Calu3 (cell line): ENCODE measurements around the gene WHAMM. TPM values are rescaled to one million over a fixed set of nuclear protein-coding genes. Genes with fewer than 3 reads are reported as not detected.

Experiments used
- BruUV-seq: library from RNA; stranded (reverse); fragments of 400-500 nt; replicated peaks from 2 replicates; lab custom pipeline; 2021; lab: Mats Ljungman, UMichigan
- CTCF ChIA-PET: fragments of 300-600 bp; sonication (Branson Sonifier 250); formaldehyde crosslinking; loops from one replicate; lab custom pipeline; 2022; ENCODE audit warnings: antibody characterized with exemption; lab: Charles Lee
- DNase-seq: peaks from one replicate; pipeline ENCODE4 v3.0.0; 2022
- H3K27ac Mint-ChIP-seq: one replicate; pipeline ENCODE4 v1.8.0; 2022; ENCODE audit warnings: mixed read lengths; ENCODE audit not compliant: unreplicated experiment
- H3K27me3 Mint-ChIP-seq: one replicate; pipeline ENCODE4 v1.8.0; 2022; ENCODE audit warnings: mixed read lengths; ENCODE audit not compliant: unreplicated experiment
- H3K36me3 Mint-ChIP-seq: one replicate; pipeline ENCODE4 v1.8.0; 2022; ENCODE audit warnings: mild to moderate bottlenecking, moderate library complexity, mixed read lengths; ENCODE audit not compliant: insufficient read depth, unreplicated experiment
- H3K4me1 Mint-ChIP-seq: one replicate; pipeline ENCODE4 v1.8.0; 2022; ENCODE audit warnings: mild to moderate bottlenecking, low read depth, mixed read lengths; ENCODE audit not compliant: unreplicated experiment
- H3K4me3 Mint-ChIP-seq: one replicate; pipeline ENCODE4 v1.8.0; 2022; ENCODE audit warnings: mild to moderate bottlenecking, low read depth, moderate library complexity, mixed read lengths; ENCODE audit not compliant: unreplicated experiment
- H3K9me3 Mint-ChIP-seq: one replicate; pipeline ENCODE4 v1.8.0; 2022; ENCODE audit warnings: low read depth, mixed read lengths; ENCODE audit not compliant: unreplicated experiment
- intact Hi-C: fragments of 100-400 bp; cut with micrococcal nuclease; formaldehyde crosslinking; loops from one replicate; pipeline ENCODE4 v1.10.0; 2022; ENCODE audit not compliant: unreplicated experiment
- total RNA-seq: library from RNA; stranded (reverse); gene quantifications from 2 replicates; pipeline ENCODE4 v1.2.3, GENCODE V29; 2022
- TF ChIP-seq, protein P1 (sequence below): fragments of 200-600 bp; IDR thresholded peaks from one replicate; pipeline ENCODE4 v1.8.0; 2022; ENCODE audit warnings: antibody characterized with exemption; ENCODE audit not compliant: unreplicated experiment

WHAMM gene
- total RNA-seq, 1 experiment from 2014 or later: 12.1 TPM

DNA sequence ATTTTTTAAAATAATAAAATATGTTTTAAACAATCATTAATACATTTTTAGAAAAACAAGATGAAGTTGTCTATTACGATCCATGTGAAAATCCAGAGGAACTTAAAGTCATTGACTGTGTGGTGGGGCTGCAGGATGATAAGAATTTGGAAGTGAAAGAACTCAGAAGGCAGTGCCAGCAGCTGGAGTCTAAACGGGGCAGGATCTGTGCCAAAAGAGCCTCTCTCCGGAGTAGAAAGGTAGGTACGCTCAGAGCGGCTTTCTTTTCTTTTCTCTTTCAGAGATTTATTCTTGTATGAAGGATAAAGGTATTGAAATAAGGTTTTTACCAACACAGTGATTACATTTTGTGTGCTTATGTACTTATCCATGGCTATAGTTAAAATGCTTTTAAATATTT, 13.6 kb downstream of the WHAMM start:
- H3K27me3 Mint-ChIP-seq: no peaks in the 10 kb centered on the region
- no TSS peak for BruUV-seq
- H3K4me3 Mint-ChIP-seq: no peak overlapping the region
- intact Hi-C loops: no loop called here
- CTCF ChIA-PET: no interaction called here
- H3K27ac Mint-ChIP-seq: no peak overlapping the region
- H3K36me3 Mint-ChIP-seq: peaks cover 64% of the 10 kb centered on the region
- peaks cover 2% of the 10 kb centered on the region for H3K9me3 Mint-ChIP-seq
- DNase-seq: no peak
- no peaks in the 10 kb centered on the region for H3K4me1 Mint-ChIP-seq
- TF ChIP-seq, protein P1, sequence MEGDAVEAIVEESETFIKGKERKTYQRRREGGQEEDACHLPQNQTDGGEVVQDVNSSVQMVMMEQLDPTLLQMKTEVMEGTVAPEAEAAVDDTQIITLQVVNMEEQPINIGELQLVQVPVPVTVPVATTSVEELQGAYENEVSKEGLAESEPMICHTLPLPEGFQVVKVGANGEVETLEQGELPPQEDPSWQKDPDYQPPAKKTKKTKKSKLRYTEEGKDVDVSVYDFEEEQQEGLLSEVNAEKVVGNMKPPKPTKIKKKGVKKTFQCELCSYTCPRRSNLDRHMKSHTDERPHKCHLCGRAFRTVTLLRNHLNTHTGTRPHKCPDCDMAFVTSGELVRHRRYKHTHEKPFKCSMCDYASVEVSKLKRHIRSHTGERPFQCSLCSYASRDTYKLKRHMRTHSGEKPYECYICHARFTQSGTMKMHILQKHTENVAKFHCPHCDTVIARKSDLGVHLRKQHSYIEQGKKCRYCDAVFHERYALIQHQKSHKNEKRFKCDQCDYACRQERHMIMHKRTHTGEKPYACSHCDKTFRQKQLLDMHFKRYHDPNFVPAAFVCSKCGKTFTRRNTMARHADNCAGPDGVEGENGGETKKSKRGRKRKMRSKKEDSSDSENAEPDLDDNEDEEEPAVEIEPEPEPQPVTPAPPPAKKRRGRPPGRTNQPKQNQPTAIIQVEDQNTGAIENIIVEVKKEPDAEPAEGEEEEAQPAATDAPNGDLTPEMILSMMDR: no peak

- Mint-ChIP-seq H3K27ac (no peak overlapping the region), H3K9me3 (no peaks in the 10 kb centered on the region), H3K36me3 (peaks cover 73% of the 10 kb centered on the region), H3K4me1 (peaks cover 19% of the 10 kb centered on the region), H3K27me3 (no peaks in the 10 kb centered on the region), H3K4me3 (no peak overlapping the region)
- no TSS peak for BruUV-seq
- intact Hi-C loops: no loop called here
- TF ChIP-seq, protein P1: no peak
- no peak for DNase-seq
- CTCF ChIA-PET: interaction anchor here (0.6 kb wide), 1 partner anchor 1368 kb away, joined by 3 read pairs; no protein-coding TSS in a partner anchor
These were observed 18.6 kb downstream of the WHAMM start for GRCh38 chr15:82828075-82828474.

- BruUV-seq: no TSS peak
- Mint-ChIP-seq H3K27ac (peak overlapping the region; percentile 43), H3K27me3 (no peaks in the 10 kb centered on the region), H3K4me3 (no peak overlapping the region), H3K36me3 (peaks cover 84% of the 10 kb centered on the region), H3K4me1 (peaks cover 25% of the 10 kb centered on the region), H3K9me3 (no peaks in the 10 kb centered on the region)
- intact Hi-C loops: no loop called here
- DNase-seq: no peak
- CTCF ChIA-PET: no interaction called here
- TF ChIP-seq, protein P1: no peak
These were observed 19.8 kb downstream of the WHAMM start for GRCh38 chr15:82829234-82829633.

DNA sequence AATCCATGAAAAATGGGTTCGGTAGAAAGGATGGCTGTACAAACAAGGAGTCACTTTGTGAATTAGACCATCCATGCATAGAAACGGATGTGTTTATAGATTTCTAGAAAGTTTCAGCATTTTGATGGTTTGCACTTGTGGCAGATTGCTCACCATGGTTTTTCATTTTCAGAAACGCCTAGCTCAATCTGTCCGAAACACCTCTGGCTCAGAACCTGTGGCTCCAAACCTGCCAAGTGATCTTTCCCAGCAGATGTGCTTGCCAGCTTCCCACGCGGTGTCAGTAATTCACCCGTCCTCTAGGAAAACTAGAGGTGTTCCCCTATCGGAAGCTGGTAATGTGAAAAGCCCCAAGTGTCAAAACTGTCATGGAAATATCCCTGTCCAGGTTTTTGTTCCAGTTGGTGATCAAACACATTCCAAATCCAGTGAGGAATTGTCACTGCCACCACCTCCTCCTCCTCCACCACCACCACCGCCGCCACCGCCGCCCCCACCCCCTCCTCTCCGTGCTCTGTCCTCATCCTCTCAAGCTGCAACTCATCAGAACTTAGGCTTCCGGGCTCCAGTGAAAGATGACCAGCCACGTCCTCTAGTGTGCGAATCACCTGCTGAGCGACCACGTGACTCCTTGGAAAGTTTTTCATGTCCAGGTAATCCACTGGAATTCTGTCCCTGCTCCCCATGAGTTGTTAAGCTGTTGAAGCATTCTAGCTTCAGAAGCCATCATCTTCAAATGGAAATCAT, 21.2 kb downstream of the WHAMM start:
- Mint-ChIP-seq H3K9me3 (no peaks in the 10 kb centered on the region), H3K4me1 (peaks cover 25% of the 10 kb centered on the region), H3K4me3 (no peak overlapping the region), H3K27me3 (no peaks in the 10 kb centered on the region), H3K36me3 (peaks cover 90% of the 10 kb centered on the region), H3K27ac (no peak overlapping the region)
- TF ChIP-seq, protein P1: no peak
- DNase-seq: no peak
- CTCF ChIA-PET: no interaction called here
- intact Hi-C loops: loop anchor here (10.0 kb wide), 1 partner anchor 154 kb away; the partner anchor contains the start of gene RAMAC
- no TSS peak for BruUV-seq
